H9 (cell line): ENCODE measurements around the gene SCTR. TPM values are rescaled to one million over a fixed set of nuclear protein-coding genes. Genes with fewer than 3 reads are reported as not detected.

ENCODE experiments used
- DNase-seq: peaks from one replicate; pipeline ENCODE4 v3.0.0-alpha.2; 2017
- H2AFZ ChIP-seq: one replicate; pipeline ENCODE4 v1.6.1; 2013; ENCODE audit warnings: mild to moderate bottlenecking, low read length, control low read depth, moderate library complexity
- H2AK5ac ChIP-seq: 2 replicates; pipeline ENCODE4 v1.6.1; 2013; ENCODE audit warnings: low read length, control low read depth, mixed read lengths; ENCODE audit not compliant: insufficient read length
- H2BK120ac ChIP-seq: one replicate; pipeline ENCODE4 v1.6.1; 2013; ENCODE audit warnings: low read depth, mild to moderate bottlenecking, low read length, control low read depth, inconsistent platforms; ENCODE audit not compliant: poor library complexity, severe bottlenecking
- H2BK12ac ChIP-seq: 2 replicates; pipeline ENCODE4 v1.6.1; 2013; ENCODE audit warnings: low read length, control low read depth, mixed read lengths, low read depth; ENCODE audit not compliant: insufficient read length
- H2BK15ac ChIP-seq: 2 replicates; pipeline ENCODE4 v1.6.1; 2013; ENCODE audit warnings: low read depth, low read length, control low read depth
- H2BK20ac ChIP-seq: one replicate; pipeline ENCODE4 v1.6.1; 2013; ENCODE audit warnings: low read depth, mild to moderate bottlenecking, low read length, control low read depth, inconsistent platforms; ENCODE audit not compliant: poor library complexity, severe bottlenecking
- H2BK5ac ChIP-seq: 2 replicates; pipeline ENCODE4 v1.6.1; 2013; ENCODE audit warnings: low read length, control low read depth, mixed read lengths; ENCODE audit not compliant: insufficient read length
- H3K14ac ChIP-seq: 2 replicates; pipeline ENCODE4 v1.6.1; 2013; ENCODE audit warnings: low read length, control low read depth; ENCODE audit not compliant: insufficient read depth
- H3K18ac ChIP-seq: 2 replicates; pipeline ENCODE4 v1.6.1; 2013; ENCODE audit warnings: low read depth, mild to moderate bottlenecking, mixed read lengths, low read length, control low read depth; ENCODE audit not compliant: insufficient read length
- H3K23ac ChIP-seq: 2 replicates; pipeline ENCODE4 v1.6.1; 2013; ENCODE audit warnings: low read length, control low read depth, mixed read lengths, low read depth; ENCODE audit not compliant: insufficient read length
- H3K23me2 ChIP-seq: 2 replicates; pipeline ENCODE4 v1.6.1; 2013; ENCODE audit warnings: low read depth, mild to moderate bottlenecking, mixed read lengths, low read length, control low read depth; ENCODE audit not compliant: insufficient read length, poor library complexity, severe bottlenecking
- H3K27ac ChIP-seq: 2 replicates; pipeline ENCODE4 v1.5.1; 2013; ENCODE audit warnings: low read length, control low read depth, mixed read lengths, low read depth; ENCODE audit not compliant: insufficient read length
- H3K27me3 ChIP-seq: 2 replicates; pipeline ENCODE4 v1.6.1; 2013; ENCODE audit warnings: low read length, control low read depth, inconsistent platforms; ENCODE audit not compliant: insufficient read depth
- H3K4ac ChIP-seq: 2 replicates; pipeline ENCODE4 v1.6.1; 2013; ENCODE audit warnings: low read depth, mild to moderate bottlenecking, control low read depth, inconsistent platforms, low read length, moderate library complexity
- H3K4me1 ChIP-seq: 2 replicates; pipeline ENCODE4 v1.6.1; 2013; ENCODE audit warnings: low read length, control low read depth, inconsistent platforms; ENCODE audit not compliant: insufficient read depth
- H3K4me2 ChIP-seq: 2 replicates; pipeline ENCODE4 v1.6.1; 2013; ENCODE audit warnings: low read length, control low read depth, mixed read lengths; ENCODE audit not compliant: insufficient read length, insufficient read depth
- H3K56ac ChIP-seq: 2 replicates; pipeline ENCODE4 v1.6.1; 2013; ENCODE audit warnings: low read depth, mild to moderate bottlenecking, mixed read lengths, low read length, control low read depth; ENCODE audit not compliant: insufficient read length
- H3K79me1 ChIP-seq: 2 replicates; pipeline ENCODE4 v1.6.1; 2013; ENCODE audit warnings: low read depth, mild to moderate bottlenecking, moderate library complexity, low read length, control low read depth, inconsistent platforms; ENCODE audit not compliant: insufficient read depth, poor library complexity, severe bottlenecking
- H3K79me2 ChIP-seq: 2 replicates; pipeline ENCODE4 v1.6.1; 2013; ENCODE audit warnings: low read length, control low read depth, inconsistent platforms; ENCODE audit not compliant: insufficient read depth
- H3K9ac ChIP-seq: 2 replicates; pipeline ENCODE4 v1.6.1; 2013; ENCODE audit warnings: low read length, control low read depth, mixed read lengths; ENCODE audit not compliant: insufficient read length; ENCODE audit errors: extremely low read depth
- H3K9me3 ChIP-seq: one replicate; pipeline ENCODE4 v1.6.1; 2013; ENCODE audit warnings: low read depth, low read length, inconsistent platforms; ENCODE audit not compliant: control insufficient read depth
- H3T11ph ChIP-seq: one replicate; pipeline ENCODE4 v1.6.1; 2013; ENCODE audit warnings: mild to moderate bottlenecking, low read length, control low read depth, inconsistent platforms
- H4K20me1 ChIP-seq: one replicate; pipeline ENCODE4 v1.6.1; 2013; ENCODE audit not compliant: control insufficient read depth, insufficient read length, insufficient read depth
- H4K5ac ChIP-seq: 2 replicates; pipeline ENCODE4 v1.6.1; 2013; ENCODE audit warnings: low read depth, mild to moderate bottlenecking, mixed read lengths, low read length, control low read depth; ENCODE audit not compliant: insufficient read length
- H4K8ac ChIP-seq: replicated peaks from 2 replicates; pipeline ENCODE4 v1.6.1; 2013; ENCODE audit warnings: low read length, control low read depth, mixed read lengths, low read depth; ENCODE audit not compliant: insufficient read length
- H4K91ac ChIP-seq: 2 replicates; pipeline ENCODE4 v1.6.1; 2013; ENCODE audit warnings: low read depth, mild to moderate bottlenecking, moderate library complexity, mixed read lengths, low read length, control low read depth; ENCODE audit not compliant: insufficient read length
- H3K27ac Mint-ChIP-seq, 3 experiments: 2 replicates in 2 of 3; 3 replicates in 1 of 3; pipeline ENCODE4 v1.8.0; 2020 to 2021; ENCODE audit warnings: mixed read lengths in 3 of 3, mild to moderate bottlenecking in 1 of 3, moderate library complexity in 1 of 3
- H3K27me3 Mint-ChIP-seq: 2 replicates; pipeline ENCODE4 v1.8.0; 2021; ENCODE audit warnings: low read depth, mild to moderate bottlenecking, moderate library complexity, mixed read lengths
- H3K36me3 Mint-ChIP-seq, 3 experiments: 2 replicates in 2 of 3; 3 replicates in 1 of 3; pipeline ENCODE4 v1.8.0; 2020 to 2021; ENCODE audit warnings: low read depth in 3 of 3, mixed read lengths in 3 of 3; ENCODE audit not compliant: insufficient read depth in 1 of 3
- H3K4me1 Mint-ChIP-seq, 2 experiments: 2 replicates each; pipeline ENCODE4 v1.8.0; 2020; ENCODE audit warnings: mixed read lengths in 2 of 2
- H3K4me3 Mint-ChIP-seq, 2 experiments: 2 replicates in 1 of 2; 3 replicates in 1 of 2; pipeline ENCODE4 v1.8.0; 2020 to 2021; ENCODE audit warnings: mild to moderate bottlenecking in 2 of 2, mixed read lengths in 2 of 2, moderate library complexity in 1 of 2
- H3K9me3 Mint-ChIP-seq, 2 experiments: 2 replicates in 1 of 2; 3 replicates in 1 of 2; pipeline ENCODE4 v1.8.0; 2020; ENCODE audit warnings: mild to moderate bottlenecking in 2 of 2, mixed read lengths in 2 of 2, moderate library complexity in 1 of 2
- WGBS: extraction: QIAGEN DNeasy Blood & Tissue Kit; methylation state at CpG from one replicate; pipeline ENCODE4 v1.1.7; 2013; ENCODE audit warnings: missing lambda C conversion rate, low lambda C conversion rate, mixed read lengths; ENCODE audit not compliant: insufficient read length; ENCODE audit errors: extremely low coverage; 5-methylcytosine and 5-hydroxymethylcytosine counted together
- total RNA-seq: library from RNA; stranded (reverse); gene quantifications from 2 replicates; pipeline ENCODE4 v1.2.1, GENCODE V29; 2021
- TF ChIP-seq, protein P1 (sequence below): fragments of 200-600 bp; sonication (generic); conservative IDR thresholded peaks from 3 replicates; pipeline ENCODE4 v1.8.0; 2021; ENCODE audit warnings: antibody characterized with exemption, mild to moderate bottlenecking

The SCTR gene
- total RNA-seq, 1 experiment from 2014 or later, result not detected

- Histone ChIP-seq H3K18ac (no peak overlapping the region), H3K27me3 (no peaks in the 10 kb centered on the region), H2BK5ac (no peak overlapping the region), H3K79me1 (no peaks in the 10 kb centered on the region), H2AFZ (no peak overlapping the region), H3K23ac (no peak overlapping the region), H2AK5ac (no peak overlapping the region), H2BK20ac (no peak overlapping the region), H4K20me1 (no peaks in the 10 kb centered on the region), H2BK15ac (no peak overlapping the region), H4K8ac (no peak overlapping the region), H3K4me1 (no peaks in the 10 kb centered on the region; the same call in 1 of the 2 replicates), H4K5ac (no peak overlapping the region), H3K9me3 (no peaks in the 10 kb centered on the region), H3K4ac (no peak overlapping the region), H3K23me2 (no peaks in the 10 kb centered on the region), H3K14ac (no peak overlapping the region), H3K9ac (no peak overlapping the region), H2BK12ac (no peak overlapping the region), H4K91ac (no peak overlapping the region), H3K79me2 (no peaks in the 10 kb centered on the region), H3T11ph (no peak overlapping the region), H2BK120ac (no peak overlapping the region), H3K4me2 (no peak overlapping the region), H3K56ac (no peak overlapping the region), H3K27ac (no peak overlapping the region)
- H3K4me1 Mint-ChIP-seq, result peaks cover 10 to 27% of the 10 kb centered on the region in 2 experiments
- no peaks in the 10 kb centered on the region; a peak in 1 of 5 replicates for H3K9me3 Mint-ChIP-seq
- H3K27ac Mint-ChIP-seq, result no peak overlapping the region
- WGBS, result no CpG with 5 or more reads among the region's 5 CpGs
- H3K36me3 Mint-ChIP-seq, result no peaks in the 10 kb centered on the region
- peaks cover 1% of the 10 kb centered on the region for H3K27me3 Mint-ChIP-seq
- TF ChIP-seq, protein P1, sequence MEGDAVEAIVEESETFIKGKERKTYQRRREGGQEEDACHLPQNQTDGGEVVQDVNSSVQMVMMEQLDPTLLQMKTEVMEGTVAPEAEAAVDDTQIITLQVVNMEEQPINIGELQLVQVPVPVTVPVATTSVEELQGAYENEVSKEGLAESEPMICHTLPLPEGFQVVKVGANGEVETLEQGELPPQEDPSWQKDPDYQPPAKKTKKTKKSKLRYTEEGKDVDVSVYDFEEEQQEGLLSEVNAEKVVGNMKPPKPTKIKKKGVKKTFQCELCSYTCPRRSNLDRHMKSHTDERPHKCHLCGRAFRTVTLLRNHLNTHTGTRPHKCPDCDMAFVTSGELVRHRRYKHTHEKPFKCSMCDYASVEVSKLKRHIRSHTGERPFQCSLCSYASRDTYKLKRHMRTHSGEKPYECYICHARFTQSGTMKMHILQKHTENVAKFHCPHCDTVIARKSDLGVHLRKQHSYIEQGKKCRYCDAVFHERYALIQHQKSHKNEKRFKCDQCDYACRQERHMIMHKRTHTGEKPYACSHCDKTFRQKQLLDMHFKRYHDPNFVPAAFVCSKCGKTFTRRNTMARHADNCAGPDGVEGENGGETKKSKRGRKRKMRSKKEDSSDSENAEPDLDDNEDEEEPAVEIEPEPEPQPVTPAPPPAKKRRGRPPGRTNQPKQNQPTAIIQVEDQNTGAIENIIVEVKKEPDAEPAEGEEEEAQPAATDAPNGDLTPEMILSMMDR, result no peak
- no peak overlapping the region for H3K4me3 Mint-ChIP-seq
- no peak for DNase-seq
Observed at GRCh38 chr2:119483395-119483753, 40.9 kb downstream of the SCTR start.
